ENCODE results near the gene TCIRG1.

- no peak for TF ChIP-seq ZNF552 (CRISPR knock-in tag; IDR thresholded peaks at IDR 0.05; ENCODE audit: borderline replicate concordance)
- no peak for TF ChIP-seq ZNF749 (CRISPR knock-in tag; IDR thresholded peaks at IDR 0.05; ENCODE audit: borderline replicate concordance)
- TF ChIP-seq ZFAT (CRISPR knock-in tag; conservative IDR thresholded peaks at IDR 0.05): no peak
- no peak for TF ChIP-seq ZNF318 (CRISPR knock-in tag; IDR thresholded peaks at IDR 0.05)
- TF ChIP-seq KDM5B (CRISPR knock-in tag; IDR thresholded peaks at IDR 0.05; ENCODE audit: borderline replicate concordance): no peak
- TF ChIP-seq NAIF1 (CRISPR knock-in tag; IDR thresholded peaks at IDR 0.05; ENCODE audit: borderline replicate concordance): no peak
- no peak for TF ChIP-seq POLR2A (IDR thresholded peaks at IDR 0.05; ENCODE audit: insufficient read depth in 1 of 2, low read depth in 2 of 2, low read length in 2 of 2)
- TF ChIP-seq ATF7-NPFF (CRISPR knock-in tag; IDR thresholded peaks at IDR 0.05; ENCODE audit: low read depth): no peak
- no peak for TF ChIP-seq RELA (CRISPR knock-in tag; IDR thresholded peaks at IDR 0.05)
- no peak for TF ChIP-seq ZNF788 (CRISPR knock-in tag; IDR thresholded peaks at IDR 0.05; ENCODE audit: borderline replicate concordance)
- no peak for TF ChIP-seq ZBTB26 (CRISPR knock-in tag; IDR thresholded peaks at IDR 0.05; ENCODE audit: borderline replicate concordance)
- no peak for TF ChIP-seq ZNF740 (CRISPR knock-in tag; IDR thresholded peaks at IDR 0.05)
- TF ChIP-seq E2F5 (CRISPR knock-in tag; conservative IDR thresholded peaks at IDR 0.05): no peak
- TF ChIP-seq CTCF (CRISPR knock-in tag; IDR thresholded peaks at IDR 0.05): no peak
Measured at GRCh38 chr11:68074584-68075352, 35.9 kb downstream of the TCIRG1 start.

Measured in HepG2 (cell line).